ENCODE results near the gene ADRA2C. TPM values are rescaled to one million over a fixed set of nuclear protein-coding genes. Genes with fewer than 3 reads are reported as not detected.

ADRA2C gene
- total RNA-seq, 1 experiment from 2014 or later, result 2.9 TPM

DNA sequence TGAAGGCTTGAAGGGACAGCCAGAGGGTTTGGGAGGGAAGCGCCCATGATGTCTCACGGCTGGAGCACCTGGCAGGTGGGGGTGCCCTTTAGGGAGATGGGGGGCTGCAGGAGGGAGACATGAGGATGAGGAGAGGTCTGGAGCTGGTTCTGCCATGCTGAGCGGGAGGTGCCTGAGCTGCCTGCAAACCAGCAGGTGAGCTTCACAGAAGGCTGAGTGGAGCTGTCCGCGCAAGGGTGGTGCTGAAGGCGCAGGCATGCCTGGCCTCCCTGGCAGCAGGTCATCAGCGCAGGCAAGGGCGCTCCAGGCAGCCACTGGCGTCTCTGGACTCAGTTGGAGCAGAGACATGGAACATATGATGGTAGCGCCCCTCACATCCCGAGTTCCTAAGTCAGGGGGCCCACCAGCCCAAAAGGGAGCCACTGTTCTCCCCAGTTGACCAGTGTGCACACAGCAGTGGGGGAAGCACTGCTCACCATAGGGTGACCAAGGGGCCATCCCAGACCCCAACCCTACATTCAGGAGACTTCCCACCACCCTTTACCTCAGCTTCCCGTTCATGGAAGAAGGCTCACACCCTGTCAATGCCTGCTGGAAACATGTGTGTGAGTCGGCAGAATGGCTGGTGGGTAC is 25.8 kb downstream of the ADRA2C start:
- DNase-seq (ENCODE audit: low read depth), result peak; percentile 6

DNA sequence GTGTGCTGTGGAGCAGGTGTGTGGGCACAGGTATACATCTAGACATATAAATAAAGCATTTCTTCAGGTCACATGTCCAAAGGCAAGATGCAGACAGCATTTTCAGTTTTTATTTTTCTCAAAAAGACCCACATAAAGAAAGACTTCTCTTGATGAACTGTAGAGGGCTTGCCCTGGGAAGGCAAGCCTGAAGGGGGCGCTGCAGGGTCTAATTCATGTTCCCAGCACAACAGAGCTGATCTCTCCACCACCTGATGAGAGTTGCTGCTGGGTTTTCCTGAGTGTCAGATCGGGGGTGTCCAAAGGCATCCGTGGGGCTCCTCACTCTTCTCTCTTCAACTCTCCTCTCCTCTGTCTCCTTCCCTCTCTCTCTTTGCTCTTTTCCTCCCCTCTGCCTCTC is 26.6 kb downstream of the ADRA2C start:
- no peak for DNase-seq (ENCODE audit: low read depth)

GRCh38 chr4:3793545-3793944 is 27.4 kb downstream of the ADRA2C start:
- DNase-seq (ENCODE audit: low read depth), result no peak

GRCh38 chr4:3796960-3797359 is 30.8 kb downstream of the ADRA2C start:
- DNase-seq (ENCODE audit: low read depth), result no peak

- no peak for DNase-seq (ENCODE audit: low read depth)
These were observed 31.9 kb downstream of the ADRA2C start for GRCh38 chr4:3797831-3798790.

- DNase-seq (ENCODE audit: low read depth), result no peak
These were observed 33.3 kb downstream of the ADRA2C start for GRCh38 chr4:3799496-3799895.

- no peak for DNase-seq (ENCODE audit: low read depth)
These were observed 34.2 kb downstream of the ADRA2C start for GRCh38 chr4:3800351-3800750.

DNA sequence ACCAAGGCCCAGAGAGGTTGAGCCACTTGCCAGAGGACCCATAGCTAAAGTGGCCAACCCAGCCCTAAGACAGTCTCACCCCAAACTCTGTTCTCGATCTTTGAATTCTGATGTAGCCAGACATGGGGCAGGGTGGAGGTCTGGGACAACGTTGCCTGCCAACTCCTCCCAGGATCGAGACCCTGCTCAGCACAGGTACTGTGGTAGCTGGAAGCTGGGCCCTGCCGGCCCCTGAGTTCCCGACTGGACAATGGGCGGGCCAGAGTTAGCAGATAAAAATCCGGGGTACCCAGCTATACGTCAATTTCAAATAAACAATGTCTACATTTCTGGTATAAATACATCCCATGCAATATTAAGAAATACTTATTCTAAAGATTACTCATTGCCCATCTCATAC is 35.3 kb downstream of the ADRA2C start:
- no peak for DNase-seq (ENCODE audit: low read depth)

DNA sequence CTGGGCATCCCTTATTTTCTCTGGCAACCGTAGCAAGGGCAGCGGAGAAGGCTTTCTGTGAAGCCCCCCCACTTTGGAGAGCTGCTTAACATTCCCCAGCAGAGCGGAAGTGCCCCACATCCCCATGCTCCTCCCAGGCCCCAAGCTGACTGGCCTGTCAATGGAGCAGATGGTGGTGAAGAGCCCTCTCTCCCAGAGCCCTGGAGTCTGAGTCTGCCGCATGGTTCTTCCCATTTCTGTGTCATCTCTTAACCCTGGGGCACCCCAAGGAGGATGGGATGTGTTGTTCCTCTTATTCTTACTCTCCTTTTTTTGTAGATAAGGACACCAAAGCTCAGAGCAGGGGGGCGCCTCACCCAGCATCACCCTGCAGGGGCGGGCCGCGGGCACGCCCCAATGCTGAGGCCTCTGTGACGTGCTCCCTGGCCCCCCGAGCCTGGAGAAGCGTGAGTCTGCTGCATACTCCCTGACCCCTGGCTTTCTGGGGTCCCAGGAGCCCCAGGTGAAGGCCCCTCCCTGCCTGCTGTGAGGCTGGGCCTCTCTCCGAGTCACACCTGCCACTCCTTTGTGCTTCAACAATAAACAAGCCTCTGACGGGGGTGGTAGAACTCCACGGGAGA is 35.9 kb downstream of the ADRA2C start:
- DNase-seq (ENCODE audit: low read depth), result no peak

- DNase-seq (ENCODE audit: low read depth), result no peak
These were observed 36.6 kb downstream of the ADRA2C start for GRCh38 chr4:3802571-3803474.

DNA sequence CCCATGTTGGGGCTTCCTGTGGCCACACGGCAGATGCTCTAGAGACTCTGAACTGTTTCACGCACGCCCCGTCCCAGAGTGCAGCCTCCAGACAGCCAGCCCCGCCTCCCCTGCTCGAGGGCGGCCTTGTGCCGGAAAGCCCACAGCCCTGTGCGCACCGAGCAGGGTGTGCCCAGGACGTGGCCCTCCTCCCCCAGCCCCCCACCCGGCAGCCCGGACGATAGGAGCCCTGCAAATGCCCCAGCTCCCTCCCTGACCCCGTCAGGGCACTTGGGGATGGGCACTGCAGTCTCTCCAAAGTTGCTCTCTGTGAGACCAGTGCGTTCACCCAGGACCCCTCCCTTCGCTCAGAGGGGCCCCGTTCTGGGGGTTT is 37.3 kb downstream of the ADRA2C start:
- DNase-seq (ENCODE audit: low read depth), result no peak

GRCh38 chr4:3803946-3804345 is 37.8 kb downstream of the ADRA2C start:
- no peak for DNase-seq (ENCODE audit: low read depth)

- DNase-seq (ENCODE audit: low read depth), result no peak
These were observed 38.8 kb downstream of the ADRA2C start for GRCh38 chr4:3805026-3805425.

GRCh38 chr4:3805731-3806130 is 39.5 kb downstream of the ADRA2C start:
- no peak for DNase-seq (ENCODE audit: low read depth)

DNA sequence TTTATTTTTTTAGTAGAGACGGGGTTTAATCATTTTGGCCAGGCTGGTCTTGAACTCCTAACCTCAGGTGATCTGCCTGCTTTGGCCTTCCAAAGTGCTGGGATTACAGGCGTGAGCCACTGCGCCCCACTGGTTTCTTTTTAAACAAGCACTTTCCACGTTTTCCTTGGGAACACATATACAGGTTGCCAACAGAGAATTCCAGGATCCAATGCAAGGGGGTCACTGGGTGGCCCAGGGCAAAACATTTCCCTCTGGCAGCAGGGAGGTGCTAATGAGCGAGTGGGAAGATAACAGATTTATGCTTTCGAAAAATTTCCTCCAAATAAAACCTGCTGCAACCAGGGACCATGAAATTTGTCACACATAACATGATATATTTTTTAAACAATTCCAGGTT is 41.1 kb downstream of the ADRA2C start:
- no peak for DNase-seq (ENCODE audit: low read depth)

DNA sequence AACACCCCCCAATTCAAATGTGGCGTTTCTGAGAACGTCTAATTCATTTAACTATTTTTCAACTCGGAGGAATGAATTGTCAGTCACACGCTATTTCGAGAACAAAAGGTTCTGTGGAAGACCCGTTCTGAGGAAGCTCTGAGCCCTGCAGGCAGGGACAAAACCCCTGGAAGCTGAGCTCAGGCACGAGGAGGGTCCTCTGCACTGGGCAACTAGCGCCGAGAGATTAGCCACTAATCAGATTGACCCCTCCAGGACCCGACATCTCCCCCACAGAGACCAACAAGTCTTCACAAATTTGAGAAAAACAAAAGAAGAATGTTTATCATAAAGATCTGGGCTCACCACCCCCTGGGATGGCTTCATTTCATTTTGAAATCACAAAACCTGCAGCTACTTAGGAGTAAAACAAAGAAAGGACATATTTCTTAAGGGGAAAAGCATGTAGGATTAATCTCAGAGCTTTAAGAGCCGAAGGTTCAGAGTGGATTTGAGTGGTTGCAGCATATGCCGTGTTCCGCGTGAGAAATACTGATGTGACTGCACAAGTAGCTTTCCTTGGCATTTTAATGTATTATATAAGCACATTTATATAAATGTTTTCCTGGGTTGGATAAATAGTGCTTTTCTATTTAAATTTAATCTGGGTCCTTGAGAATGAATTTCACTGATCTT is 41.8 kb downstream of the ADRA2C start:
- DNase-seq (ENCODE audit: low read depth), result no peak

DNA sequence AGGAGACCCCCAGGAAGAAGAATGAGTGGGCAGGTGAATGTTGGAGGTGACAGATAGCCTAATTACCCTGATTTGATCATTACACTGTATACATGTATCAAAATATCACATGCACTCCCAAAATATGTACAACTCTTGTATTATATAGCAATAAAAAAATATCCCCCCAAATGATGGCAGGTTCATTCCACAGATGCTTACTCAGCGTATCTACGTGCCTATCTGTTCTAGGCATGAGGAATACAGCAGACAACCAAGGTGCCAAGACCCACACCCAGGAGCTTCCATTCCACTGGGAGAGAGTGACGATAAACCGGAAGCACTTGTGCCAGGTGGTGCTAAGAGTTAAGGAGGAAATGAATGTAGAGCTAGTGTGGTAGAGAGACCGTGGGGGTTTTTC is 42.4 kb downstream of the ADRA2C start:
- DNase-seq (ENCODE audit: low read depth), result no peak

GRCh38 chr4:3809028-3809427 is 42.8 kb downstream of the ADRA2C start:
- DNase-seq (ENCODE audit: low read depth), result no peak

- no peak for DNase-seq (ENCODE audit: low read depth)
These were observed 43.4 kb downstream of the ADRA2C start for GRCh38 chr4:3809451-3810110.

DNA sequence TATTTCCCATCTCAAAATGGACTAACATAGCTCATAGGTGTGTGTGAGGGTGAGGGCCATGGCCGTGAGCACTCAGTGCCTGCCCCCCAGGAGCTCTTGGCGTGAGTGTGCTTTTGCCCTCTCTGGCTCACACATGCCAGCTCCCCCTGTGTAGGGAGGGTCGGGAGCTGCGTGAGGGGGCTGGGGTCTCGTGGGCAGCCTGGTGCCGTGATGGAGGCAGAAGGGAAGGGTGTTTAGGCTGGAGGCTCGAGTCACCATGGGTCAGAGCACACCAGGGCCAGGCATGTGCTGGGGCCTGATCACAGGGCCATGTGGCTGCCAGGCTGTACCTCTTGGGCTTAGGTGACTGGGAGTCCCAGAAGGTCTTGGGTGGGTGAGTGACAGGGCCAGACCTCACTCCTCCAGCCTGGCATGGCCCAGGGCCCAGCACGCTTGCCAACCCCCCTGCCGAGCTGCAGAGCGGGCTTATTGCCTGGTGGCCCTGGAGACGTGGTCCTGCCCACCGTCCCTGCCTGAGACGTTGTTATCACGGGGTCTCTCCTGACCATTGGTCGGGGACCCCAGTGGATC is 44.0 kb downstream of the ADRA2C start:
- DNase-seq (ENCODE audit: low read depth), result no peak
